Measurements from ENCODE around the gene MORN1.
A peak's percentile ranks its signal among the peaks of the same experiment; 100 is the strongest.

MORN1 gene

DNA sequence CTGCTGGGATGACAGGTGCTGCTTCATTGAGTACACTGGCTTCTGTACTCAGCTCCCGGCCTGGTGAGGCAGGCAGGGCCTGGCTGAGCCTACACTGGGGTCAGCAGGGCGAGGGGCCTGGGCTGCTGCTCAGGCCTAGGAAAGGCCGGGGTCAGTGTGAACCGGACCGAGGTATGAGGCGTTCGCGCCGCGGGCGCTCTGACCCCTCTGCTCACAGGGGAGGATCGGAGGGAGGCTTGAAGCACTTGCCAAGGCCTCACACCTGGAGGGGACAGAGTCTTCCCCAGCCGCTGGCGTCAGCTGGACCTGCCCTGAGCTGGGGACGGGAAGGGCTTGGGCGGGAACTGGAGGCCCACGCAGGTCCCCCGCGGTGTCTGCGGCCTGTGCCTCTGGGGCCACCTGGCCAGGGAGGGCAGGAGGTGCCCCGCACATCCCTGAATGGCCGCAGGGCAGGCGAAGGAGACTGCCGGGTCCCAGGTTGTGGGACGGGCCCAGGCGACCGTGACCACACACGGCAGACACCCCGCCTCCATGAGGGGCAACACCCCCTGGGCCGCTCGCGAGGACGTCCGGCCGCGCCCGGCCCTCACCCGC, 20.5 kb upstream of the MORN1 start:
- H3K79me2 ChIP-seq (ENCODE audit: insufficient read depth, low read length), result peaks cover 26% of the 10 kb centered on the region
- H2AFZ ChIP-seq (ENCODE audit: low read length), result peak overlapping the region; percentile 82; the same call in 1 of the 2 replicates
- no peaks in the 10 kb centered on the region for H3K9me2 ChIP-seq (replicated peaks; ENCODE audit: low read depth, low read length)
- H3K9ac ChIP-seq (ENCODE audit: low read depth, low read length, poor library complexity, severe bottlenecking), result peak overlapping the region; percentile 88
- peak overlapping the region; percentile 98 for H3K4me2 ChIP-seq (ENCODE audit: low read depth, low read length, poor library complexity, severe bottlenecking)
- peaks cover 38% of the 10 kb centered on the region for H3K4me1 ChIP-seq (ENCODE audit: insufficient read depth, low read length, poor library complexity, severe bottlenecking)
- H3K4me3 ChIP-seq (ENCODE audit: low read length, poor library complexity, severe bottlenecking), result peak overlapping the region; percentile 86
- H3K27me3 ChIP-seq (ENCODE audit: insufficient read depth, low read length, poor library complexity, severe bottlenecking), result no peaks in the 10 kb centered on the region
- H3K9me3 ChIP-seq (ENCODE audit: insufficient read depth, low read depth, low read length), result no peaks in the 10 kb centered on the region
- TF ChIP-seq, protein P1, sequence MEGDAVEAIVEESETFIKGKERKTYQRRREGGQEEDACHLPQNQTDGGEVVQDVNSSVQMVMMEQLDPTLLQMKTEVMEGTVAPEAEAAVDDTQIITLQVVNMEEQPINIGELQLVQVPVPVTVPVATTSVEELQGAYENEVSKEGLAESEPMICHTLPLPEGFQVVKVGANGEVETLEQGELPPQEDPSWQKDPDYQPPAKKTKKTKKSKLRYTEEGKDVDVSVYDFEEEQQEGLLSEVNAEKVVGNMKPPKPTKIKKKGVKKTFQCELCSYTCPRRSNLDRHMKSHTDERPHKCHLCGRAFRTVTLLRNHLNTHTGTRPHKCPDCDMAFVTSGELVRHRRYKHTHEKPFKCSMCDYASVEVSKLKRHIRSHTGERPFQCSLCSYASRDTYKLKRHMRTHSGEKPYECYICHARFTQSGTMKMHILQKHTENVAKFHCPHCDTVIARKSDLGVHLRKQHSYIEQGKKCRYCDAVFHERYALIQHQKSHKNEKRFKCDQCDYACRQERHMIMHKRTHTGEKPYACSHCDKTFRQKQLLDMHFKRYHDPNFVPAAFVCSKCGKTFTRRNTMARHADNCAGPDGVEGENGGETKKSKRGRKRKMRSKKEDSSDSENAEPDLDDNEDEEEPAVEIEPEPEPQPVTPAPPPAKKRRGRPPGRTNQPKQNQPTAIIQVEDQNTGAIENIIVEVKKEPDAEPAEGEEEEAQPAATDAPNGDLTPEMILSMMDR (conservative IDR thresholded peaks at IDR 0.05; ENCODE audit: low read length), result no peak
- TF ChIP-seq EZH2phosphoT487 (IDR thresholded peaks at IDR 0.05; ENCODE audit: borderline replicate concordance), result no peak
- no peaks in the 10 kb centered on the region for H4K20me1 ChIP-seq (ENCODE audit: insufficient read depth, low read length, poor library complexity, severe bottlenecking)
- no peaks in the 10 kb centered on the region for H3F3A ChIP-seq (ENCODE audit: low read depth)
- H3K36me3 ChIP-seq (ENCODE audit: insufficient read depth, low read length), result no peaks in the 10 kb centered on the region

DNA sequence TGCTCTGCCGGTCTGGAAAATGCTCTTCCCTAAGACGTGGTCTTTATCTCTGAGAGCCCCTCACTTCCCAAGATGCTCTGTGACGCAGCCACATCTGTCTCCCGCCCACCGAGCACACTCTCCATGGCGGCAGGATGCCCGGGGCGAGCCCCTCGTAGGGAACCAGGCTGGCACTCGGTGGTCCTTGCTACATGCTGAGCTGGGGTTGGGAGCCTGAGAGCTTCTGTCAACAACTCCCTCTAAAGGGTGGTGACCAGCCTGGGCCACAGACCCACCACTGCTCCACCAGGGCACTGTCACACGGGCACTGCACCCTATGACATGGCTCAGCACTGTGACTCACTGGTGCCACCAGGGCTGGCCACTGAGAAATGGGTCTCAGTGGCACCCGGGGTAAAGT, 18.4 kb upstream of the MORN1 start:
- Histone ChIP-seq H3K9ac (ENCODE audit: low read depth, low read length, poor library complexity, severe bottlenecking) (no peak overlapping the region), H3K36me3 (ENCODE audit: insufficient read depth, low read length) (peaks cover 3% of the 10 kb centered on the region; the same call in 1 of the 2 replicates), H4K20me1 (ENCODE audit: insufficient read depth, low read length, poor library complexity, severe bottlenecking) (no peaks in the 10 kb centered on the region), H3K27me3 (ENCODE audit: insufficient read depth, low read length, poor library complexity, severe bottlenecking) (no peaks in the 10 kb centered on the region), H3F3A (ENCODE audit: low read depth) (no peaks in the 10 kb centered on the region), H3K4me3 (ENCODE audit: low read length, poor library complexity, severe bottlenecking) (no peak overlapping the region), H2AFZ (ENCODE audit: low read length) (no peak overlapping the region), H3K79me2 (ENCODE audit: insufficient read depth, low read length) (peaks cover 22% of the 10 kb centered on the region), H3K4me1 (ENCODE audit: insufficient read depth, low read length, poor library complexity, severe bottlenecking) (peaks cover 19% of the 10 kb centered on the region), H3K9me2 (replicated peaks; ENCODE audit: low read depth, low read length) (no peaks in the 10 kb centered on the region), H3K9me3 (ENCODE audit: insufficient read depth, low read depth, low read length) (no peaks in the 10 kb centered on the region), H3K4me2 (ENCODE audit: low read depth, low read length, poor library complexity, severe bottlenecking) (no peak overlapping the region)
- no peak for TF ChIP-seq EZH2phosphoT487 (IDR thresholded peaks at IDR 0.05; ENCODE audit: borderline replicate concordance)
- TF ChIP-seq, protein P1 (conservative IDR thresholded peaks at IDR 0.05; ENCODE audit: low read length), result no peak

DNA sequence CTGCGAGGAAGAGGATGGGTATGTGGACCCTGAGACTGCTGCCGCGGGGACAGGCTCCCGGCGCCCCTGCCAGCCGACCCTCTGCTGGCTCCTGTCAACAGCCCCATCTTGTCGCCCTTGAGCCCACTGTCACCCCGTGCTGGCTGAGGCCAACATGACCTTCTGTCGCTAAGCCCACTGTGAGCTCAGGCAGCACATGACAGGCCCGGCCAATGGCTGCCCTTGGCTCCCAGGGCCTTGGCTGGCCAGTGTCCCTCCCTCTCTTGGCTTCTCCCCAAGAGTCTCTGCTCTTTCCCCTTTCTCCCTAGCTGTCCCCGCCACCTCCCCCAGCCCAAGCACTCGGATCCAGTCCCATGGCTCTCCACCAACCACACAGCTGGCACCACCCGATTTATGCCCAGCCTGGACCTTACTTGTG, 17.5 kb upstream of the MORN1 start:
- H3K36me3 ChIP-seq (ENCODE audit: insufficient read depth, low read length), result peaks cover 12% of the 10 kb centered on the region; the same call in 1 of the 2 replicates

More for the DNA sequence above, 17.5 kb upstream of the MORN1 start:
- H3K9me3 ChIP-seq (ENCODE audit: insufficient read depth, low read depth, low read length), result no peaks in the 10 kb centered on the region
- peaks cover 11% of the 10 kb centered on the region for H3K4me1 ChIP-seq (ENCODE audit: insufficient read depth, low read length, poor library complexity, severe bottlenecking)
- peaks cover 19% of the 10 kb centered on the region for H3K79me2 ChIP-seq (ENCODE audit: insufficient read depth, low read length)
- H3F3A ChIP-seq (ENCODE audit: low read depth), result no peaks in the 10 kb centered on the region
- no peak overlapping the region for H3K9ac ChIP-seq (ENCODE audit: low read depth, low read length, poor library complexity, severe bottlenecking)
- TF ChIP-seq, protein P1 (conservative IDR thresholded peaks at IDR 0.05; ENCODE audit: low read length), result no peak
- TF ChIP-seq EZH2phosphoT487 (IDR thresholded peaks at IDR 0.05; ENCODE audit: borderline replicate concordance), result no peak
- no peaks in the 10 kb centered on the region for H3K9me2 ChIP-seq (replicated peaks; ENCODE audit: low read depth, low read length)
- H2AFZ ChIP-seq (ENCODE audit: low read length), result no peak overlapping the region
- no peaks in the 10 kb centered on the region for H3K27me3 ChIP-seq (ENCODE audit: insufficient read depth, low read length, poor library complexity, severe bottlenecking)
- no peaks in the 10 kb centered on the region for H4K20me1 ChIP-seq (ENCODE audit: insufficient read depth, low read length, poor library complexity, severe bottlenecking)
- H3K4me3 ChIP-seq (ENCODE audit: low read length, poor library complexity, severe bottlenecking), result no peak overlapping the region
- H3K4me2 ChIP-seq (ENCODE audit: low read depth, low read length, poor library complexity, severe bottlenecking), result no peak overlapping the region
